Stimulated activated CD4-positive, alpha-beta T cell treated with anti-CD3 and anti-CD28 coated beads, Interleukin-2, amount 100 ng/mL, for 4 hours (primary cell): ENCODE data around the gene SALL4.
"Not testable (repeated sequence)": the region's sequence is repeated elsewhere in the genome, so short reads cannot be mapped to it uniquely, and the experiment has no call there.

Experiments used
- DNase-seq: peaks from one replicate; pipeline ENCODE4 v3.0.0-alpha.2; 2020; ENCODE audit warnings: low read depth

SALL4 gene

DNA sequence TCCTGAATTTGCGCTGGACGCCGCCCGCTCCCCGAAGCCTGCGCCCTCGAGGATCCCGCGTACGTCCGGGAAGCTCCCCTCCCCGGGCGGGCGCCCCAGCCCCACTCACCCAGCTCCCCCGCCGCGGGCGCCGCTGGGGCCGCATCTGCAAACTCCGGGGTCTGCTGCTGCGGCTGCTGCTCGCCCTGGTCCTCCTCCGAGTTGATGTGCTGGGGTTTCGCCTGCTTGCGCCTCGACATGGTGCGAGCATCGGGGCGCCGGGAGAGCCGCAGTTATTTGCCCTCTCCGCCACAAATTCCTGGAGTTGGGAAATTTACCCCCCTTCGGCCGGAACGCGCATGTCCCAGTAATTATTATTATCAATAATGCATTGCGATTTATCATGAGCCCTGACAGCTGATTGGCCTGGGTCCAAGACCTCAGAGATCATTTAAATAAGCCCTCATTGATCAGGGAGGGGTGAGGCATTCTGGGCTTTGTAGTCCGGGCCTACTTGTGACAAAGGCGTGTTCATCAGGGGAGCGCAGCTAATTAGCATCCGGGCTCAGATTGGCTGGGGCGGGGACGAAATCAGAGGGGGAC lies at the start of gene SALL4:
SALL4 (minus strand) TSS at position 352 of the 582 bp plus-strand sequence; CDS start at position 239, 113 bp downstream.
- DNase-seq: no peak

- no peak for DNase-seq
These were observed 46.0 kb upstream of the SALL4 start for GRCh38 chr20:51848346-51848745.

GRCh38 chr20:51840865-51841264 lies 38.5 kb upstream of the SALL4 start:
- DNase-seq: no peak

DNA sequence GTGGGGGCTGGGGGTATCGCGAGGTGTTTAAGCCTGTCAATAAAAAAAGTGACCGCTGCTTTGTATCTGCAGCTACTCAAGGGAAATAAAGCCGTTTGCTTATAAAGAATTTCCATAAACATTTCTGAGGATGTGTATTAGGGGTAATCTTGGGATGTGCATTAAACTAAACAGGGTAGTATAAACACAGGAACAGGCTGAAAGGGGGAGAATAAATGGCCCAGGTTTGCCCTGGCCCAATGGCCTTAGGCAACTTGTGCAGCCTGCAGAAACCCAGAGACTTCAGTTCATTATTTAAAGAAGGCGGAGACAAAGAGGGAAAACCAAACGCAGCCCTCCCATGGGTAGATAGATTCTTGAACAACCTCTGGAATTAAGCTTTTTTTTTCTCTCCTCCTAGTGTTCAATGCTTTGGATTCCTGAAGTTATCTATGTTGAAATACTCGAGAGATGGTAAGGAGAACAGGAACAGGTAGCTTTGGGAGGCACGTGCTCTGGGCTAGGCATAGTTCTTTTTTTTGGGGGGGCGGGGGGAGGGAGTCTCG lies 35.6 kb upstream of the SALL4 start:
- no peak for DNase-seq

DNA sequence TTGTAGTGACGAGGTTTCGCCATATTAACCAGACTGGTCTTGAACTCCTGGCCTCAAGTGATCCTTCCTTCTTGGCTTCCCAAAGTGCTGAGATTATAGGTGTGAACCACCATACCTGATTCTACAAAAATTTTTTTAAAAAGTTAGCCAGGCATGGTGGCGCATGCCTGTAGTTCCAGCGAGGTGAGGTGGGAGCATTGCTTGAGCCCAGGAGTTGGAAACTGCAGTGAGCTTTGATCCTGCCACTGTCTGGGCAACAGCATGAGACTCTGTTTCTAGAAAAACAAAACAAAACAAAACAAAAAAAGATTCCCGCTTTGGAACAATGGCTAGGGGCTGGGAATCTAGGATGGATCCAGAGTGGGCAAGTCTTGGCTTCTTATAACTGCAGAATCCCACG lies 35.1 kb upstream of the SALL4 start:
- no peak for DNase-seq

DNA sequence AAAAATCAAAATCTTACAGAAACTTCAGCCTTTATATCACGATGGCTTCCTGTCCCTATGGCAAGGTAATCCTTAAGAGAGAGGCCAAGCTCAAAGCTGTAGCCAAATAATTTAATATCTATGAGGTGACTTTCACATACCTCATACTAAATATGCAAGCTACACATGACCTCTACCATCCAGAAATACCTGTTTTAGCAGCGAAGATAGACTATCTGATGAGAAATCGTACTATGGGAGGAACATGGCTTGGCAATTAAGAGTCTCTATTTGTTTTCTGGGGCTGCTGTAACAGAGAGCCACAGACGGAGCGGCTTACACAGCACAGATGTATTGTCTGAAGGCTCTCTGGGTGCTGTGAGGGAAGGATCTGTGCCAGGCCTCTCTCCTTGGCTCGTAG lies 31.0 kb upstream of the SALL4 start:
- no peak for DNase-seq

GRCh38 chr20:51832276-51832675 lies 30.0 kb upstream of the SALL4 start:
- no peak for DNase-seq

DNA sequence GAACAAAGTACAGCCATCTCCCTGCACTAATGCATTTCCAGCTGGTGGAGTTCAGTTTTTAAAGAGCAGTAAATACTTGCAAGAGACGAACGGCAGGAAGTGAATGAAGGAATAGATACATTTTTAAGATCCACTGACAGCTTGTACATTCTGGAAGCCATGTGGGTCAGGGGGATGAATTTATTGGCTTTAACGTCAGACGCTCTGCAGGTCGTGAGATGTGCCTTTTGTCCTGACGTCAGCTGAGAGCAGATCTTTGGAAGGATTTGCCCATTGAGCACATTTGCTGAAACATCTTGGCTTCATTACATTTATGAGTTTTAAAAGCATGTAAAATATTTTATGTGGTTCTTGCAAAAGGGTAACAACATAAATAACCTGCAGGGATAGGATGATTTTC lies 29.5 kb upstream of the SALL4 start:
- no peak for DNase-seq

DNA sequence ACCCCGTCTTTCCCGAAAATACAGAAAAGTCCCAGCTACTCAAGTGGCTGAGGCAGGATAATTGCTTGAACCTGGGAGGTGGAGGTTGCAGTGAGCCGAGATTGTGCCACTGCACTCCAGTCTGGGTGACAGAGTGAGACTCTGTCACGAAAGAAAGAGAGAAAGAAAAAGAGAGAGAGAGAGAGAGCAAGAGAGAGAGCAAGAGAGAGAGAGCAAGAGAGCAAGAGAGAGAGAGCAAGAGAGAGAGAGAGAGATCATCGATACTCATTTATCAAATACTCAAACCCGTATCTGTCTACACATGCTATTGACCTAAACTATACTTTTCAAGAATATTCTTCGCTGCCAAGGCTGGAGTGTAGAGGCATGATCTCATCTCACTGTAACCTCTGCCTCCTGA lies 28.2 kb upstream of the SALL4 start:
- no peak for DNase-seq

- no peak for DNase-seq
These were observed 26.4 kb upstream of the SALL4 start for GRCh38 chr20:51828762-51829161.

DNA sequence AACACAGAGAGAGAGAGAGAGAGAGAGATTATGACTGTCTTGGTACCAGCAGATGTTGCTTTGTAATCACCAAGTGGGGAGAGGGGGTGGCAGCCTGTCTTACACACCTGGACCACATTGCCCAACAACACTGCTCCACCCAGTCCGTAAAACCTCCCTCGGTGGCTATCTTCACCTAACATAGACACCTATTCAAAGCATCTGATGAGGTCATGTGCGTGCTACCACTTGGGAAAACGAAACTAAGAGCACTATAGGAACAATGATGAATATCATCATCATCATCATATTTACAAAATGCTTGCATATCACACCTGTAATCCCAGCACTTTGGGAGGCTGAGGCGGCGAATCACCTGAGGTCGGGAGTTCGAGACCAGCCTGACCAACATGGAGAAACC lies 24.1 kb upstream of the SALL4 start:
- no peak for DNase-seq

GRCh38 chr20:51818479-51819008 lies 16.2 kb upstream of the SALL4 start:
- no peak for DNase-seq

- DNase-seq: not testable (repeated sequence)
These were observed 14.5 kb upstream of the SALL4 start for GRCh38 chr20:51816856-51817255.

DNA sequence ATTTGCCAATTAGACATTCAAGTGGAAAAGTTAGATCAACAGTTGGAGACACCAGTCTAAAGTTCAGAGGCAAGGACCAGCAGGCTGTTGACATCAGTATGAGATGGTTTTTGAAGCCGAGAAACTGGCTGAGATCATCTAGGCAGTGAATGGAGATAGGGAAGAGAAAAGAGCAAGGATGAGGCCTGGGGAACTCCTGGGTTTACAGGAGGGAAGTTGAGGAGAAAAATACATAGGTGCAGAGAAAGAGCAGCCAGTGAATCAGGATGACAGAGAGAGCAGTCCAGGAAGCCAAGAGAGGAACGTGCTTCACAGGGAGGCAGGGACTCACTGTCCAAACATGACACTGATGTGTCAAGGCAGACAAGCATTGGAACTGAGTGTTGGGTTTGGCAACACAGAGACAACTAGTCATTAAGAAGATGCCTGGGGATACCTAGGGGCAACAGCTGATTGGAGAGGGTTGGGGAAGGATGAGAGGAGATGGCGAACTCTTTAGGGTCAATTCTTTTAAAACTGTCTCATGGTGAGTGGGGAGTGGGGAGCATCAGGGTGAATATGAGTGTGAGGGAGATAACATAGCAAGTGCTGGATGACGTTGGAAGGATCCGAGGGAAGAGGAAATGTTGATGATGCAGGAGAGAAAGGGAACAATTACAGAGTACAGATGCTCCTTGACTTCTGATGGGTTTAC lies 13.2 kb upstream of the SALL4 start:
- DNase-seq: no peak

DNA sequence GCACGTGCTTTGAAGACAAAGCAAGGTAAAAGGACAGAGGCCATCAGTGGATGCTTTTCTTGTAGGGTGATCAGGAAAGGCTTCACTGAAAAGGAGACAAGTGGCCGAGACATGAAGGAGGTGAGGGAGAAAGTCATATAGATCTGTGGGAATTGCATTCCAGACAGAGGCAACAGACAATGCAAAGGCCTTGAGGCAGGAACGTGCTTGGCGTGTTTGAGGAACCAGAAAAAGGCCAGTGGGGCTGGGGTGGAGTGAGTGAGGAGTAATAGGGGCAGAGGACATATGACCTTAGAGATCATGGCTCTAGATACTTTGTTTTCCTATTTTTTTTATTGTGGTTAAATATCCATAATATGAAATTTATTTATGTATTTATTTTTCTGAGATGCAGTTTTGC lies 10.5 kb upstream of the SALL4 start:
- no peak for DNase-seq

DNA sequence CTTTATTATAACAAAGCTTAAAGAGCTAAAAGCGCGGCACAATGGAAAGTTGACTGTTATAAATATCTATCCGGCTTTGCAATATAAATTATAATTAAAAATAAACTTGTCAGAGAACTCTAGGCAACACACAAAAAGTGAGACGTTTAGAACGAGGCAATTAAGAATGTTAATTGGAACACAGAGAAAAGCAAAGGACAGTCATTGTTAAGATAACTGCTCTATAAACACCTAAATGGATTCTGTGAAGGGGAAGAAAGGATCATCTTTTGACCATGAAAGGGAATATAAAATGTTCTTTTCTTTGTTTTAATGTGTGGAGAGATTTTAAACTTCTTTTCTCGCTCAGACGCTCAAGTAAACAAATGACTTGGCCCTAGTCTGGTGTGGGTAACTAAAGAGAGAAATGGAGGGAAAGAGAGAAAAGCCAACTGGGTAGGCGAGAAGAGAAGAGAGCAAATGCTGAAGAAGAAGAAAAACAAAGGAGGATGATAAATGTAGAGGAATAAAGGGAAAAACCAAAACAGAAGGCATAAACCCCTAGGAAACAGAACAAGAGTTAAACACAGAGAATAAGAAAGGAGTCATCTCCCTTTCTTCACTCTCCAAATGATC lies 9.3 kb upstream of the SALL4 start:
- DNase-seq: no peak

DNA sequence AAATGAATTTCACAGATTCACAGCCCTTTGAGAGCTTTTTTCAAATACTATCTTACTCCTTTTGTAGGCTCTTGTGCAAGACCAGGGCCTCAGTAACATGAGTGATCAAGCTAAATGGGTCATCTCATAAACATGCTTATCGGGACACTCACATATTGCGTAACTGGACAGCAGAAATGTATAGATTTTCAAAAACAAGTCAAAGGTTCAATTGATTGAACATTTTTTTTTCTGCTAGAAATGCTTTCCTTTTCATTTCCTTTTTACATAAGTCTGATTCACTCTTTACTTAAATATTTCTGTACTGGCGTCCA lies 8.7 kb upstream of the SALL4 start:
- DNase-seq: no peak

DNA sequence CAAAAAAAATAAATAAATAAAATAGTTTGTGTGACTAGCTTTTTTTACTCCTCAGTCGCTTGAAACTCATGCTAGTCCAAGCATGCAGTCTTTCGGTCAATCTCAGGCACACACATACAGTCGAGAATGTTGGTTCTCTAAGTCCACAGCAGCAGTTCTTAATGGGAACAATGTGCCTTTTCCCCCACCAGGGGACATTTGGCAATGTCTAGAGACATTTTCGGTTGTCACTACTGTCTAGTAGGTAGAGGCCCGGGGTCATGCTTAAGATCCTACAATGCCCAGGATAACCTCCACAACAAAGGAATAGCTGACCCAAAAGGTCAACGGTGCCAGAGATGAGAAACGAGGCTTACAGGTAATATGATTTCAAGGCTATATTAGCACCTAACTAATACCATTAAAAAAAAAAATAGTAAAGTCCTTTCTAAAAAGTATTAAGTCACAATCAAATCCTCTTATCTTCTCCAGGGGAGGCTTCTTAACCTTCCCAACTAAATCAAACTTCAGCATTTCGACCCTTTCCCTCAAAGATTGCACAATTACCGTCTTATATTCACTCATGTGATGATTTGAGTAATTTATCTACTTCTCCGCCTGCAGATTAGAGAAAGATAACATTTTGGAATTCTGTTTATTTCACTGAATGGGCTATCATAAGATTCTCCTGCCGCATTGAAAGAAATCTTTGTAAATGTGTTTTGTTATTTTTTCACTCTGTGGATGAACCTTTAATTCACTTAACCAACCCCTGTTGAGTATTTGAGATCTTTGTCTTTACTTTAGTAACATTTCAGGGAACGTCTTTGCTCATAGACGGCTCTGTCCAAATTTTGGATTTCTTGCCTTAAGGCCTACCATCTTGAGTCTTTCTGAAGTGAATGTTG lies 8.1 kb upstream of the SALL4 start:
- DNase-seq: no peak

GRCh38 chr20:51807720-51808250 lies 5.5 kb upstream of the SALL4 start:
- DNase-seq: no peak

- DNase-seq: no peak
These were observed 2.4 kb upstream of the SALL4 start for GRCh38 chr20:51804754-51805153.

GRCh38 chr20:51803148-51803854 lies 980 bp upstream of the SALL4 start:
- DNase-seq: no peak

DNA sequence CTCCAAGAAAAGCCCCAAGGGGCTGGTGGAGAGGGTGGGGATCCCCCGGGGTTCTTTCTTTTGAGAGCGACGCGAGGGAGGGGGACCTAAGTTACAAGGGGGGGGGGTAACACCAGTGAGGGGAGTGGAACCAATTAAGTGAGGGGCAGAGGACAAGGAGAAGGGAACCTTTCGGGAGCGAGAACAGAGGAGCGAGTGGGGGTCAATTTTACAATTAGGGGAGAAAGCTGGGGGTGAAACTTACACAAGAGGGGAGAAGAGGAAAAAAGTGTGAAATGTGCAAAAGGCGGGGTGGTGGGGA lies 548 bp downstream of the SALL4 start:
- DNase-seq: no peak
